Stimulated activated CD8-positive, alpha-beta memory T cell treated with anti-CD3 and anti-CD28 coated beads, Interleukin-12 subunit alpha, Interleukin-12 subunit beta, amount 100 ng/mL, for 4 hours (primary cell): ENCODE results near the gene SLC7A7.
"Not testable (repeated sequence)": the region's sequence is repeated elsewhere in the genome, so short reads cannot be mapped to it uniquely, and the experiment has no call there.

ENCODE experiments used
- DNase-seq: peaks from one replicate; pipeline ENCODE4 v3.0.0-alpha.2; 2020; ENCODE audit warnings: low read depth

Gene SLC7A7

DNA sequence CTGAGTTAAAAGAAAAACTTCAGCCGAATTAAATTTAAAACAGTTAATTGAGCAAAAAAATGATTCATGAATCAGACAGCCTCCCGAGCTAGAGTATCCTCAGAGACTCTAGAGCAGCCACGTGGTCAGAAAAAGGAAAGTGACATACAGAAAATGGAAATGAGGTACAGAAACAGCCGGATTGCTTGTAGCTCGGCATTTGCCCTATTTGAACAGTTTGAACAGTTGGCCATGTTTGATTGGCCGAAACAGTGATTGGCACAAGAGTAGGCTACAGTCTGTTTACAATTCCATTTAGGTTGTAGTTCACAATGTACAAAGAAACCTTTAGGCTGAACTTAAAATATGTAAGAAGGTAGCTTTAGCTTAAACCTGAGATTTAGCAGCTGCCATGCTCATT is 61.6 kb downstream of the SLC7A7 start:
- DNase-seq: no peak

DNA sequence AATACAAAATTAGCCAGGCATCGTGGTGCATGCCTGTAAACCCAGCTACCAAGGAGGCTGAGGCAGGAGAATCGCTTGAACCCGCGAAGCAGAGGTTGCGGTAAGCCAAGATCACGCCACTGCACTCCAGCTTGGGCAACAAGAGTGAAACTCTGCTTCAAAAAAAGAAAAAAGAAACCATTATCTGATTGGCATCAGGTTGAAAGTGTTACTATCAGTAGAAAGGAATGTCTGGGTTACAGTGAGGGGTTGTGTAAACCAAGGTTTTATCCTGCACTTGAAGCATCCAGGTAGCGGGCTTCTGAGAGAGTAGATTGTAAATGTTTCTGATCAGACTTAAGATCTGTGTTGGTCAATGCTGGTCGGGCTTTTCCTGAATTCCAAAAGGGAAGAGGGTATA is 62.8 kb downstream of the SLC7A7 start:
- DNase-seq: no peak

DNA sequence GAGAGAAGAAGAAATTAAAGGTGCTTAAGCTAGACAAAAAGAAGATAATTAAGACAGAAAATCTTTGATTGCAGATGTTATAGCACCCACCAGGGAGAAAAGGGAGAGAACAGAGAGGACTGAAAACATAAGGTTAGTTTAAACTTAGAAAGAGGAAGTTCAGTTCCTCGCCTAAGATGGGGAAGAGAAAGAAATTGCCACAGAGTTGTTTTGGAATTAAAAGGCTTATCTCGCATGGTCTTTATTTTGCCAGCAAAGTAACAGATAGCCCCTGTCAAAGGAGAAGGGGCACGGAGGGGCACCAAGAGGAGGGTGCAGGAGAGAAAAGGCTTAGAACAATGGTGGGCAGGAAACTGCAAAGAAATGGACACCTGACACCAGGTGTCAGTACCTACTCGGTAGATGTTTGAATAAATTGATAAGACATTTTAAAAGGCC is 66.6 kb downstream of the SLC7A7 start:
- DNase-seq: no peak

- no peak for DNase-seq
Measured at GRCh38 chr14:22748206-22748605, 67.0 kb downstream of the SLC7A7 start.

DNA sequence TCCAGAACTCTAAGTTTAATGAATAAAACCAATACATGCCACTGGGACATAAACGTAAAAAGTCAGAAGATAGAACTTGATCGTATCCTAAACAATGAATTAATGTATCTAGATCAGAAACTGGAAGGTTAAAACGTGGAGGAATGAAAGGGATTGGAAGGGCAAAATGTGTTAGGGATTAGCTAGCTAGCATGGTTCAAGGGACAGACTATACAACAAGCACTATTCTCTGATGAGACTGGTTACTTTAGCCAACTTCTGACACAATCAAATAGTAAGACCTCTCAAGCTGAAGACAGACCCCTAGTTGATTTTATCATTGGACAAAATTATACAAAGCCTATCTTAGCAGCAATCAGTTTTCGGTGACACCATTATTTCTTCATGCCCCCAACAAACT is 67.5 kb downstream of the SLC7A7 start:
- no peak for DNase-seq

DNA sequence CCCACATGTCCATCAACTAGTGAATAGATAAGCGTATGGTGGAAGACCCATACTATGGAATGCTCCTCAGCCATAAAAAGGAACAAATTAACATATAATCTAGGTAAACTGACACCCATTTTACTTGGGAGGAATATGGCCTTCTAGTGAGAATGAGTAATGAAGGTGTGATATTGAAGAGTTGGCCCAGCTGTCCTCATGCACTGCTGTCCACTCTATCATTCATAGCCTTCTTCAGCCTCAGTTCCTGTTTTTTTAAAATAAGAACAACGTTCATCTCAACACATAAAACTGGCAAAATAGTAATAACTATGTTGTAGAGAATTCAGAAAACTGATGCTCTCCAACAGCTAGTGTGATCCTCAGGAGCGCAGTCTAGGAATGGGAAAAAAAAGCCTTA is 75.2 kb downstream of the SLC7A7 start:
- DNase-seq: no peak

- DNase-seq: no peak
Measured at GRCh38 chr14:22739423-22739822, 75.8 kb downstream of the SLC7A7 start.

DNA sequence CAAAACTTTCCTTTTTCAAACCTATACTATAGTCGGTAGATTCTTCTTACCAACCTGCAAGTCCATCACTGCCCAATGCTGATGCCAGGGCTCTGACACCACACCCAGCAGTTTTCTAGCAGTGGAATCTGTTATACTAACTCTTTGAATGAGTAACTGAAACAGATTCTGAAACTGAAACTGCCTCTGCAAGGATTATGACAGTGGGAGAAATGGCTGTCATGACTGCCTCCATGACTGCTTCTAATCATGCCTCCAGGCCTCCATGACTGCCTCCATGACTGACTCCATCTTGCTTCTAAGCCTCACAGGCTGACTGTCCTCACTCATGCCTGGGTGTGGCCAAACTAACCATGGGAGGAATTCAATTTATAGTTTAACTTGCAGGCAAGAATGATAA is 78.2 kb downstream of the SLC7A7 start:
- DNase-seq: no peak

GRCh38 chr14:22736384-22736783 is 78.9 kb downstream of the SLC7A7 start:
- not testable (repeated sequence) for DNase-seq

DNA sequence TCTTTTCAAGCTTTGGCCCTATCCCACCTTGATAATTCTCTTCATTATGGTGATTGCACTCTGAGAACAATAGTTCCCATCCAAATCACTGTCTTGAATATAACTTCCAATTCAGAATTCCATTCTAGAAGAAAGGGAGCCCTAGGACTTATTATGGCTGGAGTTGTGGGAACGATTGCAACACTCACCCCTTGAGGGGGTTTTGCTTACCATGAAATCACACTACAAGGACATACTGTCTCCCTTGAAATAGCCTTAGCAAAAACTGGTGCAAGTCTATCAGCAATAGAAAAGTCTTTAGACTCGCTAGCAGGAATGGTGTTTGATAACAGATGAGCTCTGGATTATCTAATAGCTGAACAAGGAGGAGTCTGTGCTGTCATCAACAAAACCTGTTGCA is 80.1 kb downstream of the SLC7A7 start:
- no peak for DNase-seq

DNA sequence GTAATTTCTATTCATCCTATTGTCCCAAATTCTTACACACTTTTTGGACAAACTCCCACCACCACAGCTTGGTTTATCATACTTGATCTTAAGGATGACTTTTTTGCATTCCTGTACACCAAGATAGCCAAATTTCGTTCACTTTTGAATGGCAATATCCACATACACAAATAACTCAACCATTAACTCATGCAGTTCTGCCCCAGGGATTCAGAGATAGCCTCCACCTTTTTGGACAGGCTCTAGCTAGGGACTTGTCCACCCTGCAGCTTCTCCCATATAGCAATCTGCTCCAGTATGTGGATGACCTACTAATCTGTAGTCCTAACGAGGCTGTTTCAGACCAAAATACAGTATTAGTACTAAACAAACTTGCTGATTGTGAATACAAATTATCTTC is 81.4 kb downstream of the SLC7A7 start:
- DNase-seq: no peak

DNA sequence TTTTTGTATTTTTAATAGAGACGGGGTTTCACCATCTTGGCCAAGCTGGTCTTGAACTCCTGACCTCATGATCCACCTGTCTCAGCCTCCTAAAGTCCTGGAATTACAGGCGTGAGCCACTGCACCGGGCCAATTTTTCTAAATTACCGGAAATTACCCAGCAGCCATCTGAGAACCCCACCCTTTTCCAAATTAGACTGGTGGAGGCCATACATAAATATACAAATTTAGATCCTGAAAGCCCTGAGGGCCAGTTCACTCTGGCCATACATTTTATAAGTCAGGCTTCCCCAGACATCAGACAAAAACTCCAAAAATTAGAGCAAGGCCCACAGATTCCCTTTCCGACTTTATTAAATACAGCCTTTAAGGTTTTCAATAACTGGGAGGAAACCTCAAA is 83.2 kb downstream of the SLC7A7 start:
- not testable (repeated sequence) for DNase-seq

GRCh38 chr14:22726012-22726411 is 89.2 kb downstream of the SLC7A7 start:
- DNase-seq: no peak

DNA sequence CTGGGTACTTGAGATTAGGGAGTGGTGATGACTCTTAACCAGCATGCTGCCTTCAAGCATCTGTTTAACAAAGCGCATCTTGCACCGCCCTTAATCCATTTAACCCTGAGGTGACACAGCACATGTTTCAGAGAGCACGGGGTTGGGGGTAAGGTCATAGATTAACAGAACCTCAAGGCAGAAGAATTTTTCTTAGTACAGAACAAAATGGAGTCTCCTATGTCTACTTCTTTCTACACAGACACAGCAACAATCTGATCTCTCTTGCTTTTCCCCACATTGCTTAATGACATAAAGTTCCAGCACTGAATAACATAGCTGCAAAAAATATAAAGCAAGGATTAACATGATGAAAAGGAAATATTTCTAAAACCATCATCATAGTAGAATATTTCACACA is 89.9 kb downstream of the SLC7A7 start:
- not testable (repeated sequence) for DNase-seq

DNA sequence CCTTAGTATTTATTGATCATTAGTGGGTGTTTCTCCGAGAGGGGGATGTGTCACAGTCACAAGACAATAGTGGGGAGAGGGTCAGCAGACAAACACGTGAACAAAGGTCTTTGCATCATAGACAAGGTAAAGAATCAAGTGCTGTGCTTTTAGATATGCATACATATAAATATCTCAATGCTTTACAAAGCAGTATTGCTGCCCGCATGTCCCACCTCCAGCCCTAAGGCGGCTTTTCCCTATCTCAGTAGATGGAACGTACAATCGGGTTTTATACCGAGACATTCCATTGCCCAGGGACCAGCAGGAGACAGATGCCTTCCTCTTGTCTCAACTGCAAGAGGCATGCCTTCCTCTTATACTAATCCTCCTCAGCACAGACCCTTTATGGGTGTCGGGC is 90.4 kb downstream of the SLC7A7 start:
- DNase-seq: not testable (repeated sequence)

DNA sequence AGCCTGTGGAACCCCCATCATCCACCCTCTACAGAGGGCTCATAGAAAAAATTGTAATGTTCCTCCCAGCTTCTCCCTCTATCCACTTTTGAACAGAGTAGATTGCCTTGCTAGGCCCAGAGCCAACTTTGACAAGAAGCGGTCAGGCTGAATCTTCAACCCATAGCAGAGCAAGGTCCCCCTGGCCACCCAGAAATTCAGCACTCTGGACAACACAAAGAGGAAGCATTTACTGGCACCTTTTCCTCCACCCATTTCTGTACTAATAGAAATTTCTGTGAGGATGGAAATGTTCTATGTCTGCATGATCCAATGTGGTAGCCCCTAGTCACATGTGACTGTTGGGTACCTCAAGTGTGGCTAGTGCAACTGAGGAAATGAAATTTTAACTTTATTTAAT is 91.4 kb downstream of the SLC7A7 start:
- DNase-seq: no peak
